Measurements from ENCODE around the gene CCPG1.
A peak's percentile ranks its signal among the peaks of the same experiment; 100 is the strongest.

Gene CCPG1

GRCh38 chr15:55379095-55379494 is 29.1 kb downstream of the CCPG1 start:
- no peak for DNase-seq

GRCh38 chr15:55372701-55373440 is 35.3 kb downstream of the CCPG1 start:
- DNase-seq = no peak

GRCh38 chr15:55366981-55367380 is 41.2 kb downstream of the CCPG1 start:
- DNase-seq = no peak

GRCh38 chr15:55362641-55363040 is 45.5 kb downstream of the CCPG1 start:
- DNase-seq = no peak

- no peak for DNase-seq
These were observed 47.1 kb downstream of the CCPG1 start for GRCh38 chr15:55361048-55361447.

- DNase-seq = no peak
These were observed 47.9 kb downstream of the CCPG1 start for GRCh38 chr15:55360256-55360655.

GRCh38 chr15:55358471-55358870 is 49.7 kb downstream of the CCPG1 start:
- DNase-seq = no peak

GRCh38 chr15:55357774-55358173 is 50.4 kb downstream of the CCPG1 start:
- no peak for DNase-seq

- no peak for DNase-seq
These were observed 51.1 kb downstream of the CCPG1 start for GRCh38 chr15:55356985-55357585.

GRCh38 chr15:55353025-55353424 is 55.1 kb downstream of the CCPG1 start:
- DNase-seq = no peak

- no peak for DNase-seq
These were observed 58.9 kb downstream of the CCPG1 start for GRCh38 chr15:55349282-55349681.

GRCh38 chr15:55348281-55348778 is 59.8 kb downstream of the CCPG1 start:
- DNase-seq = no peak

- DNase-seq = no peak
These were observed 64.0 kb downstream of the CCPG1 start for GRCh38 chr15:55344206-55344605.

- DNase-seq = no peak
These were observed 65.0 kb downstream of the CCPG1 start for GRCh38 chr15:55343168-55343567.

GRCh38 chr15:55337160-55337559 is 71.0 kb downstream of the CCPG1 start:
- no peak for DNase-seq

GRCh38 chr15:55334997-55335396 is 73.2 kb downstream of the CCPG1 start:
- no peak for DNase-seq

GRCh38 chr15:55334371-55334770 is 73.8 kb downstream of the CCPG1 start:
- no peak for DNase-seq

- DNase-seq = no peak
These were observed 80.8 kb downstream of the CCPG1 start for GRCh38 chr15:55327387-55327786.

GRCh38 chr15:55322467-55322866 is 85.7 kb downstream of the CCPG1 start:
- no peak for DNase-seq

- no peak for DNase-seq
These were observed 87.2 kb downstream of the CCPG1 start for GRCh38 chr15:55320963-55321362.

- DNase-seq = no peak
These were observed 88.0 kb downstream of the CCPG1 start for GRCh38 chr15:55320238-55320550.

- no peak for DNase-seq
These were observed 88.5 kb downstream of the CCPG1 start for GRCh38 chr15:55319537-55320237.

- peak; percentile 93 for DNase-seq
These were observed 89.3 kb downstream of the CCPG1 start, which contains the start of the genes PIGB and PIGBOS1 for GRCh38 chr15:55318588-55319494. Gene PIGB, plus strand, starts transcription at chr15:55319222. Its CDS starts 29 bp downstream, at chr15:55319251. Gene PIGBOS1, minus strand, starts transcription at chr15:55319123. Its CDS starts 1,331 bp downstream, at chr15:55317792.
